SHP77 treated with DMSO at 0.1 percent for 48 hours (cell line): Measurements from ENCODE around the gene ABCA7.

Source experiments
- DNase-seq: peaks from one replicate; lab custom pipeline; 2025; lab: John Stamatoyannopoulos, UW

ABCA7 gene

GRCh38 chr19:1002600-1002999, 37.3 kb upstream of the ABCA7 start:
- no peak for DNase-seq

GRCh38 chr19:1003283-1003682, 36.6 kb upstream of the ABCA7 start:
- no peak for DNase-seq

- no peak for DNase-seq
Measured at GRCh38 chr19:1004204-1004802, 35.6 kb upstream of the ABCA7 start.

- no peak for DNase-seq
Measured at GRCh38 chr19:1004803-1005664, 34.9 kb upstream of the ABCA7 start.

GRCh38 chr19:1006711-1007398, 33.1 kb upstream of the ABCA7 start:
- DNase-seq = no peak

- no peak for DNase-seq
Measured at GRCh38 chr19:1007399-1008251, 32.3 kb upstream of the ABCA7 start.

- DNase-seq = no peak
Measured at GRCh38 chr19:1008268-1009040, 31.5 kb upstream of the ABCA7 start.

- no peak for DNase-seq
Measured at GRCh38 chr19:1009041-1009980, 30.6 kb upstream of the ABCA7 start.

- DNase-seq = no peak
Measured at GRCh38 chr19:1009981-1010538, 29.8 kb upstream of the ABCA7 start.

GRCh38 chr19:1010586-1011510, 29.1 kb upstream of the ABCA7 start:
- no peak for DNase-seq

GRCh38 chr19:1011831-1012333, 28.0 kb upstream of the ABCA7 start:
- DNase-seq = no peak

- no peak for DNase-seq
Measured at GRCh38 chr19:1012334-1012733, 27.6 kb upstream of the ABCA7 start.

GRCh38 chr19:1013218-1013617, 26.7 kb upstream of the ABCA7 start:
- DNase-seq = no peak

- no peak for DNase-seq
Measured at GRCh38 chr19:1014161-1015060, 25.5 kb upstream of the ABCA7 start.

GRCh38 chr19:1015061-1015781, 24.7 kb upstream of the ABCA7 start:
- DNase-seq = no peak

GRCh38 chr19:1015782-1016646, 23.9 kb upstream of the ABCA7 start:
- DNase-seq = no peak
